Mammary epithelial cell (primary cell): ENCODE data around the gene SKAP2.

ENCODE experiments used
- EZH2 ChIP-seq: IDR thresholded peaks from 2 replicates; pipeline ENCODE4 v1.6.1; 2012; ENCODE audit warnings: low read length, inconsistent platforms, borderline replicate concordance
- TF ChIP-seq, protein P1 (sequence below), 2 donors: IDR thresholded peaks in 1 of 2; conservative IDR thresholded peaks in 1 of 2; 2 replicates each; pipeline ENCODE4 v1.5.1; 2011 to 2012; ENCODE audit warnings: inconsistent platforms in 2 of 2, low read length in 2 of 2, mild to moderate bottlenecking in 2 of 2, control low read depth in 1 of 2, low read depth in 1 of 2; ENCODE audit not compliant: insufficient read depth in 1 of 2; ENCODE audit errors: extremely low read depth in 1 of 2

DNA sequence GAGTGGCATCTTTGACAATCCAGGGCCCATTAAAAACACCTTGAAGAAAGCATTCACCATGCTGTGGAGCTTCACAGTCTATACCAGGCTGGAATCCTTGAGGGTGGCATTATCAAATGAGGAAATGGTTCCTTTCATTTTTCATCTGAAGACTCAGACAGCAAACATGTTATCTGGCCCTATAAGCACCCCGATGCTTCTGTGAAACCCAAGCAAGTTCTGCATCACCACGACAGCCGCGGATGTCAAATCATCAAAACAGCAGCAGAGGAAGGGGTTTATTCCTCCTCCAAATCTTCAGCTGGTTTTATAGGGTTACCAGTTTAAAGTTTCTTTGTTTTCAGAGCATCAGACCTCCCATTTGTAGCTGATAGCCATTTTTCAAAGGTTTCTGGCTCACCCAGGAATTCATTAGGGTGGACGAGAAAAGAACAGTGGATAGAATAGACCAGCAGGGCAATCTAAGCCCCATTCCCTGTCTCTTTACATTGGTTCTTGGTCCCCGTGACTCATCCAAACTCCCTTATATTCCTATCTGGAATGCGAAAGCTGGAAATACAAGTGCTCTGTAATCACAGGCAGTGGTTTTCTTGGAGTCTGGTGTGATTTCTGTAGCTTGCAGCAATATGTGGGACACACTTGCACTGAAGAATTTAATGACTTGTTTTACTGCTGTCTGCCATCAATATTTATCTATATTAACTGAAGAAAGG lies 217.9 kb downstream of the SKAP2 start:
- TF ChIP-seq, protein P1, sequence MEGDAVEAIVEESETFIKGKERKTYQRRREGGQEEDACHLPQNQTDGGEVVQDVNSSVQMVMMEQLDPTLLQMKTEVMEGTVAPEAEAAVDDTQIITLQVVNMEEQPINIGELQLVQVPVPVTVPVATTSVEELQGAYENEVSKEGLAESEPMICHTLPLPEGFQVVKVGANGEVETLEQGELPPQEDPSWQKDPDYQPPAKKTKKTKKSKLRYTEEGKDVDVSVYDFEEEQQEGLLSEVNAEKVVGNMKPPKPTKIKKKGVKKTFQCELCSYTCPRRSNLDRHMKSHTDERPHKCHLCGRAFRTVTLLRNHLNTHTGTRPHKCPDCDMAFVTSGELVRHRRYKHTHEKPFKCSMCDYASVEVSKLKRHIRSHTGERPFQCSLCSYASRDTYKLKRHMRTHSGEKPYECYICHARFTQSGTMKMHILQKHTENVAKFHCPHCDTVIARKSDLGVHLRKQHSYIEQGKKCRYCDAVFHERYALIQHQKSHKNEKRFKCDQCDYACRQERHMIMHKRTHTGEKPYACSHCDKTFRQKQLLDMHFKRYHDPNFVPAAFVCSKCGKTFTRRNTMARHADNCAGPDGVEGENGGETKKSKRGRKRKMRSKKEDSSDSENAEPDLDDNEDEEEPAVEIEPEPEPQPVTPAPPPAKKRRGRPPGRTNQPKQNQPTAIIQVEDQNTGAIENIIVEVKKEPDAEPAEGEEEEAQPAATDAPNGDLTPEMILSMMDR (conservative IDR thresholded peaks at IDR 0.05 in 1 of 2, IDR thresholded peaks at IDR 0.05 in 1 of 2; ENCODE audit: extremely low read depth in 1 of 2, insufficient read depth in 1 of 2, low read depth in 1 of 2, low read length in 2 of 2), result no peak
- no peak for TF ChIP-seq EZH2
